ENCODE data around the gene TDRD6.

The TDRD6 gene

DNA sequence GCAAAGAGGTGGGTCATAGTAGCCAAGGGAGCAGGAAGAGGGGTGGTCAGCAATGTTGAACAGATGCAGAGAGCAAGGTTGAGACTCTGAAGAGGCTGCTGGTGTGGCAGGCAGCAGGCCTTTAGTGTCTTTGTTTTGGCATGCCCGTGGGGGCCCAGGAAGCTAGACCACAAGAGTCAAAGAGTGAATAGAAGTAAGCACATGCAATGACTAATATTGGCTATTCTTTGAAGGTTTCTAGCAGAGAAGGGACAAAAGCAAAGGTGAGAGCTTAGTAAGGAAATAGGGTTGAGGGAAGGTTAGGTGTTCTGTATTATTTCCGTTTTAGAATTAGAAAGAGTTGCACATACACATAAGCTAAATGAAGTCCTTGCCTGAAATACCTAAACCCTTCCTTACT, 18.8 kb downstream of the TDRD6 start:
- Mint-ChIP-seq H3K27ac (no peak overlapping the region), H3K9me3 (no peaks in the 10 kb centered on the region), H3K4me1 (no peaks in the 10 kb centered on the region), H3K4me3 (no peak overlapping the region), H3K36me3 (no peaks in the 10 kb centered on the region), H3K27me3 (peaks cover 8% of the 10 kb centered on the region)
- DNase-seq (ENCODE audit: low spot score in 2 of 2) (no peak), ATAC-seq (ENCODE audit: low read depth) (no peak)

DNA sequence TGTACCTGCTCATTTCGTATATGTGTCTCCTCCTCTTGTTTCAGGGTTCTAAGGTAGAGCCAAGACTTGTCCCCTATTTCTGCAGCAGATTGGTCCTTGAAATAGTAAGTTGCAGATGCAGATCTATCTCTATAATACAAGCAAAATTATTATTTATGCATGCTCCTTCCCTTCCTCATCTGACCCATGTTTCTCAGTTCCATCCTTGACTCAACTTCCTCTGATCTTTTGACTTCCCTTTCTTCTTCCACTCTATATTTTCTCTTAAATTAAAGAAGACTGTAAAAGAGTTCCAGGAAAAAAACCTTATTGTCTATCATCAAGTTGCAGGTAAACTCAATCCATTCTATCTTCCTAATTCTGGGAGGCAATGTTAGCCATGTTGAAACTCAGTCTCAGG, 23.8 kb downstream of the TDRD6 start:
- Mint-ChIP-seq H3K4me3 (no peak overlapping the region), H3K27me3 (peaks cover 4% of the 10 kb centered on the region)

DNA sequence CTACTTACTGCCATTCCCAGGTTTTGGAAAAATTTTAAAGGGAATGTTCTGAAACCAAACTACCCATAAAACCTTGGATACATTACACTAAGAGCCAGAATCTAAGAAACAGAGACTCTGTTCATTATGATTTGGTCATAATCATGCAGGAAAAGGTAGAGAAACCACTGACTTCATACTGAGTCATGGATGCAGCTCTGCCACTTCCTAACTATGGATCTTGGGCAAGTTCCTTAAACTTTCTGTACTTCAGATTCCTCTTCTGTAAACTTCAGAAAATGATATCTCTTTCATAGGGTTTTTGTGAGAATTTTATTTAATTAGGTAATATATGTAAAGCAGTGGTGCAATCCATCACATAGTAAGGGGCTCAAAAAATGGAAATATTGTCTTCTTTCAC, 27.5 kb downstream of the TDRD6 start:
- no peak overlapping the region for H3K4me3 Mint-ChIP-seq
- no peaks in the 10 kb centered on the region for H3K9me3 Mint-ChIP-seq
- H3K4me1 Mint-ChIP-seq, result no peaks in the 10 kb centered on the region
- DNase-seq (ENCODE audit: low spot score in 2 of 2) (no peak), ATAC-seq (ENCODE audit: low read depth) (no peak)
- H3K27ac Mint-ChIP-seq, result no peak overlapping the region
- no peaks in the 10 kb centered on the region for H3K36me3 Mint-ChIP-seq
- H3K27me3 Mint-ChIP-seq, result peaks cover 9% of the 10 kb centered on the region

More for the DNA sequence above, 23.8 kb downstream of the TDRD6 start:
- no peak for ATAC-seq (ENCODE audit: low read depth)
- Mint-ChIP-seq H3K4me1 (no peaks in the 10 kb centered on the region), H3K9me3 (no peaks in the 10 kb centered on the region), H3K36me3 (no peaks in the 10 kb centered on the region), H3K27ac (no peak overlapping the region)
- no peak for DNase-seq (ENCODE audit: low spot score in 2 of 2)

DNA sequence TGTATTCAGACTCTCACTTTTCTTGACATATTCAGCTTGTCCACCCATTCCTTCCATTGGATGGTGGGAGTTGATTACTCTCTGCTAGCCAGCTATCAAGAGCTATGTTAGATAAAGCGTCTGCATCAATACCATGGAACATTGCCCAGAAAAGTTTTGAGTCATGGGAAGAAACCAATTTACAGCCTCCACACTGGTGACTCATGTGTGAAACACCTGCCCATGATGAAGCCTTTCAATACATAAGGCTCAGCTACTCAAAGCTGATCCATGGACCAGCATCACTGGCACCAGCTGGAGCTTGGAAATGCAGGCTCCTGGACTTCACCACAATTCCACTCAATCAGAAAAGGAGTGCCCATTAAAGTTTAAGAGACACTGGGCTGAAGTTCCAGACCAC, 31.4 kb downstream of the TDRD6 start:
- Mint-ChIP-seq H3K9me3 (no peaks in the 10 kb centered on the region), H3K27ac (no peak overlapping the region), H3K4me1 (no peaks in the 10 kb centered on the region), H3K27me3 (peaks cover 14% of the 10 kb centered on the region), H3K36me3 (no peaks in the 10 kb centered on the region), H3K4me3 (no peak overlapping the region)
- no peak for ATAC-seq (ENCODE audit: low read depth)
- DNase-seq (ENCODE audit: low spot score in 2 of 2), result no peak

DNA sequence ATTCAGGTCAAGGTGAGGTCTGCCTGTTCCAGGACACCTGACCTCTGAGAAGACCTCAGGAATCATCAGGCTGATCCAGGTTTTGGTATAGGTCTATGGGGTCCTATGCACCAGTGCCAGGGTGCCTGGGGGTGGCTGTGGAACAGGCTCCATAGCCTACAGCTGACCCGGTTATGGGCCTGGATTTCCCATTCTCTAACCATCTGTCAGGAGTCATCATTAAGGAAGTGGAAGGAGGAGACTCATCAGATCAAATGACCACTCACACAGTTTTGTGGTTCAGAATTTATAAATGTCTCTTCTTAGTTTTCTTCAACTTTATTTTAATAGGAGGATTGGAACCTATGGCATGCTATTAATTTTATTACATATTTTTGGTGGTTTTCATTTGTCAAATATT, 32.7 kb downstream of the TDRD6 start:
- Mint-ChIP-seq H3K27me3 (peaks cover 20% of the 10 kb centered on the region), H3K9me3 (no peaks in the 10 kb centered on the region), H3K4me3 (no peak overlapping the region), H3K36me3 (no peaks in the 10 kb centered on the region), H3K4me1 (no peaks in the 10 kb centered on the region), H3K27ac (no peak overlapping the region)
- ATAC-seq (ENCODE audit: low read depth) (no peak), DNase-seq (ENCODE audit: low spot score in 2 of 2) (no peak)

DNA sequence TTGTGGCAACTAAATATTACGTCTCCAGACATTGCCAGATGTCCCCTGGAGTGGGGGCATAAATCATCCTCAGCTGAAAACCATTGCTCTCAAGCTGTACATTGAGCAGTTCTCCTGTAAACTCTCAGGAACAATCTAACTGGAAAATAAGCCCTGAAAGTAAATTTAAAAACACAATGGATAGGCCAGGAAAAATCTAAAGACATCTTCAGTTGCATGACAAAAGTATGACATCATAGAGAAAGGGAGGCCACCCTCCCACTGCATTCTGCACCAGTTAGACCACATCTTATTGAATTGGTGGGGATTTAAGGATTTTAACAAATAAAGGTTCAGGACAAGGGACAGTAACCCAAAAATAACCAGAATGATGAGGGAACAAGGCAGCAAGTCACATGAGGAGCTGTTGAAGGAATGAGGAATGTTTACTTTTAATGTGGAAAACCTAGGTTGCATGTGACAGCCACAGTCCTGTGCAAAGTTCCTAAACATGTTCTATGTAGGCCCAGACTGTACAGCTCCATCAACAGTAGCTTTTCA, 42.2 kb downstream of the TDRD6 start:
- ATAC-seq (ENCODE audit: low read depth) (no peak), DNase-seq (ENCODE audit: low spot score in 2 of 2) (no peak)
- H3K27ac Mint-ChIP-seq, result no peak overlapping the region
- peaks cover 16% of the 10 kb centered on the region for H3K27me3 Mint-ChIP-seq
- no peak overlapping the region for H3K4me3 Mint-ChIP-seq
- peaks cover 6% of the 10 kb centered on the region for H3K4me1 Mint-ChIP-seq
- no peaks in the 10 kb centered on the region for H3K36me3 Mint-ChIP-seq
- H3K9me3 Mint-ChIP-seq, result no peaks in the 10 kb centered on the region

DNA sequence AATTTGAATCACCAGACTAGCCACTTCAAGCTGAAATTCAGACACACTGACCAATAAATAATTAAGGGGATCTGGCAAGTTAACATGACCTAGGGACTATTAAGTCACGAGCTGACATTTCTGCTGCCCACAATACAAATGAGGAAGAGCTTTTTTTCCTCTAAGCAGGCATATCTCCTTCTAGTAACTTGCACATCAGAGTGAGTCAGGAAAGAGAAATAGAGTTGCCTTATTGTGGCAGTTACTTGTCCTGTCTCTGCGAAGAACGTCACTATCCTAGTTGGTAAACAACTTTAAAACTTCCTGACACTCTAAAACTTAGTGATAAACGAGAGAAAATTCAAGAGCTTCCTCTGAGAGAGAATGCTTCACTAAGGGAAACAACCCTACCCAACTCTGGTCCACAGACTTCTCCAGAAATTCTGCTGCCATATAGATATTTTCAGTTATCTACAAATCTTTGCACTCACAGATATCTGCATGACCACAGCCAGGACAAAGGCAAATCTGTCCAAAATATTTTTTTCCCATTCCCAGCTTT, 43.3 kb downstream of the TDRD6 start:
- Mint-ChIP-seq H3K36me3 (no peaks in the 10 kb centered on the region), H3K27me3 (peaks cover 17% of the 10 kb centered on the region), H3K27ac (no peak overlapping the region), H3K4me1 (peaks cover 6% of the 10 kb centered on the region), H3K4me3 (no peak overlapping the region), H3K9me3 (no peaks in the 10 kb centered on the region)
- ATAC-seq (ENCODE audit: low read depth) (no peak), DNase-seq (ENCODE audit: low spot score in 2 of 2) (no peak)

DNA sequence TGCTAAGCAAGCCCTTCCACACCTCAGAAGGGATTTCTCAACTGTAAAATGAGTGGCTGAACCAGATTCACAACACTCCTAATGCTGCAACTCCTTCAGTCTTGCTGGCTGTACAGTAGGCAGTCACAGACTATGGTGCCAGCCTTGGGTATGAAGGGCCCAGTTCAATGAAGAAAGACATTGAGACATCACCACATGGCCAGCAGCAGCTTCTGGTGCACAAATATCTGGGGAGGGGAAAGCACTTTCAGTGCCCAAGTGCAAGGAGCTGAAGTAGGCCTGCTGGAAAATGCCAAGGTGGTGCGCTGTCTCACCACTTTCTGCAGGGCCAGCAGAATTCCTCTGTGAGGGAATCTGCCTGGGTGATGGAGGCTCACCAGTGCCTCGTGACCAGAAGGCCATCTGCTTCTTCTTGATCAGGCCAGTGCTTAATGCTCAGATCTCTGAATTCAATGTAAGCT, 45.7 kb downstream of the TDRD6 start:
- DNase-seq (ENCODE audit: low spot score in 2 of 2) (no peak), ATAC-seq (ENCODE audit: low read depth) (no peak)
- Mint-ChIP-seq H3K9me3 (no peaks in the 10 kb centered on the region), H3K27ac (no peak overlapping the region), H3K27me3 (peaks cover 21% of the 10 kb centered on the region), H3K4me3 (peak overlapping the region; percentile 40), H3K4me1 (peaks cover 6% of the 10 kb centered on the region), H3K36me3 (no peaks in the 10 kb centered on the region)

DNA sequence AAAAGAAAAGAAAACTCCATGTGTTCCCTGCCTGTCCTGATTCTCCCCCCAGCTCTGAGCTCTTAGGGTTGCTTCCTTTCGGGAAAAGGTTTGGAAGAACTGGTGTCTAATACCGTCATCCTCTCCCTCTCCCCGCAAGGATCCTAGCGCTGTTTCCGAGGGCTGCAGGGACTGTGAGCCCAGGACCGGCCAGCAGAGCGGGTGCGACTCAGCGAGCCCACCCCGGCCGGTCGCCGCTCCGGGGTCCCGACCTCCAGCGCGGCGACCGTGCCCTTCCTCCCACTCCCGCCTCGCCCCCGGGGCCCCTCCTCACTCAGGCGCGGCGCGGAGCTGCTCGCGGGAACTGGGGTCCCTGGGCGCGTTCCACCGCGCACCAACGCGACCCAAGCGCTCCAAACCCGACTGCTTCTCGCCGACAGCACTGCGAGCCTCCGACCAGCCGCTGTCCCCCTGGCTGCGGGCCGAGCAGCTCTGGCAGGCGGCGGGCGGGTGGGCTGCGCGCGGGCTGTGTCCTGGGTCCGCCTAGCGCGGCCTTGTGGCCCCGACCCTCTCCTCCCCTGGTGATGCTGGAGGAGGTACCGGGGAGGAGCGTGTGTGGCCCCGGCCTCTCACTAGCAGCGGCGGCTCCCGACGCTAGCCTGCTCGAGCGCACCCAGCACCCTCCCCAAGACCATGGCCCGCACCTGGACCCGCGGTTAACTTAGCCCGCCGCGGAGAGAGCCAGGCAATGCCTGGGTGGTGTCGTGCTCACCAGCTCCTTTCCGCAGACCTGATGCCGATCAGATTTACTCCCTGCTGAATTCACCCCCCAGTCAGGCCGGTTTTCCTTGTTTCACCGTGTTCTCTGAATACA, 47.4 kb downstream of the TDRD6 start, which contains the start of gene PLA2G7:
PLA2G7 (minus strand) TSS at position 509 of the 853 bp plus-strand sequence. CDS start 12,484 bp downstream, outside the sequence.
- peaks cover 23% of the 10 kb centered on the region for H3K27me3 Mint-ChIP-seq
- ATAC-seq (ENCODE audit: low read depth) (no peak), DNase-seq (ENCODE audit: low spot score in 2 of 2) (no peak)
- H3K27ac Mint-ChIP-seq, result no peak within 1 kb of the TSS
- no peaks in the 10 kb centered on the region for H3K36me3 Mint-ChIP-seq
- H3K4me1 Mint-ChIP-seq, result peaks cover 6% of the 10 kb centered on the region
- H3K4me3 Mint-ChIP-seq, result peak within 1 kb of the TSS; percentile 72
- no peaks in the 10 kb centered on the region for H3K9me3 Mint-ChIP-seq

DNA sequence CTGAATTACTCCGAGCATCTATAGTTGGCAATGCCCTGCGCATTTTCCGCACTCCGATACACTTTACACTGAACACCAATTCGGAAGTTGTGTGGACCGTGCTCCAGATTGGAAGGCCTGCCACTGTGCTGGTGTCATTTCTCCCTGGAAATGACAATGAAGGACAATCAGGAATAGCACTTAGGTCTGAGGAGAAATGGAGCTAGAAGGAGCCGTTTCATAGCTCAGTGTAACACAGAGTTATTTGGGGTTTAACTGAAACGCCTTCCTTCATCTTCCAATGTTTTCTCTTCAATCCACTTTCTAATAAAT, 48.0 kb downstream of the TDRD6 start:
- no peak overlapping the region for H3K27ac Mint-ChIP-seq
- DNase-seq (ENCODE audit: low spot score in 2 of 2) (no peak), ATAC-seq (ENCODE audit: low read depth) (no peak)
- H3K36me3 Mint-ChIP-seq, result no peaks in the 10 kb centered on the region
- peaks cover 23% of the 10 kb centered on the region for H3K27me3 Mint-ChIP-seq
- peaks cover 6% of the 10 kb centered on the region for H3K4me1 Mint-ChIP-seq
- H3K4me3 Mint-ChIP-seq, result no peak overlapping the region
- no peaks in the 10 kb centered on the region for H3K9me3 Mint-ChIP-seq

DNA sequence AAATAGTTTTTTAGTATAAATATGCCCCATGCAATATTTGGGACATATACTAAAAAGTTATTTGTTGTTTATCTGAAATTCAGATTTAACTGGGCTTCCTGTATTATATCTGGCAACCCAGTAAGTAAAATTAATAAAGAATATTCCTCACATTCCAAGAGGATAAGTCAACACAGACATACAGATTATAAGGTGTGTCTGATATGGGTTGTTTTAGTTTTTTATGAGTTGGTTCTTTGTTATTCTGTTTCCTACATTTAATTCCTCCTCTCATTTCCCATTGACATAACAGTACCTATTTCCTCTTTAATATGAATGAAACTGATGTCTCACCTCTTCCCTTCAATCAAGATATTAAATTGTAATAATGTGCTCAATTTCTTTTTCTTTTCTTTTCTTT, 49.2 kb downstream of the TDRD6 start:
- DNase-seq (ENCODE audit: low spot score in 2 of 2) (no peak), ATAC-seq (ENCODE audit: low read depth) (no peak)
- no peaks in the 10 kb centered on the region for H3K9me3 Mint-ChIP-seq
- peaks cover 6% of the 10 kb centered on the region for H3K4me1 Mint-ChIP-seq
- no peak overlapping the region for H3K4me3 Mint-ChIP-seq
- H3K27ac Mint-ChIP-seq, result no peak overlapping the region
- H3K36me3 Mint-ChIP-seq, result no peaks in the 10 kb centered on the region
- H3K27me3 Mint-ChIP-seq, result peaks cover 21% of the 10 kb centered on the region

DNA sequence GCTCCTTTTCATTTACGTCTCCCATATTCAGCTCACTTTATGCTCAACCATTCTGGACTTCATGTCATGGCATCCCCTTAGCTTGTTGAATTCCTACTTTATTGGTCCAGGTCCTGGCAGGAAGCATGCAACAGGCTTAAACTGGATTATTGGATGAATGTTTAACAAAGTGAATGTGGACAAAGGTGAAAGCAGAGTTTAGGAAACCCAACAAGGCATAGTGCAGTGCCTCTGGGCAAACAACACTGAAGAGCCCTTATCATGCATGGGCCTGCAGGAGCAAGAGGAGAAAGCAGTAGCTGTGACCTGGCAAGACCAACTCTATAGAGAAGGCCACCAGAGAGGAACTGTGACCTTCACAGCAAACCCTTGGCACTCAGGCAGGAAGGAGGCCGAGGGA, 53.8 kb downstream of the TDRD6 start:
- H3K9me3 Mint-ChIP-seq, result peaks cover 2% of the 10 kb centered on the region
- H3K4me3 Mint-ChIP-seq, result no peak overlapping the region
- no peaks in the 10 kb centered on the region for H3K4me1 Mint-ChIP-seq
- no peak for ATAC-seq (ENCODE audit: low read depth)
- DNase-seq (ENCODE audit: low spot score in 2 of 2), result no peak
- H3K27ac Mint-ChIP-seq, result no peak overlapping the region
- no peaks in the 10 kb centered on the region for H3K36me3 Mint-ChIP-seq
- peaks cover 12% of the 10 kb centered on the region for H3K27me3 Mint-ChIP-seq

DNA sequence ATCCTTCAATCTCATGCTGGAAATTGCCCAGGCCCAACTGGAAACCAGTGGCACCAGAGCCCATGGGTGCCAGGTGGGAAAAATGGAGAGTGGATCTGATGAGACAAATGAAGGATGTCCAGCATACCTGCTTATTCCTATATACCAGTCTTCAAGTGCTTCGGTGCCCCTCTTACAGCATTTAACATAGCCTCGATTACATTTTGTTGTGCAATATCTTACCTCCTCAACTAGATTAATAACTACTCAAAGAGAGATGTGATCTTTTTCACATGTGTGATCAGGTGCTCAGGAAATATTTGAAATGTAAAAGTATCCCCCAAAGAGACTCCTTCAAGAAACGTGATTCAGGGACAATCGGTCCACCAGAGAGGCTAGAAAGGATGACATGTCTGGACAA, 54.2 kb downstream of the TDRD6 start:
- DNase-seq (ENCODE audit: low spot score in 2 of 2), result no peak
- Mint-ChIP-seq H3K27ac (no peak overlapping the region), H3K4me1 (no peaks in the 10 kb centered on the region), H3K9me3 (peaks cover 2% of the 10 kb centered on the region), H3K27me3 (peaks cover 12% of the 10 kb centered on the region), H3K36me3 (no peaks in the 10 kb centered on the region), H3K4me3 (no peak overlapping the region)
- ATAC-seq (ENCODE audit: low read depth), result no peak

DNA sequence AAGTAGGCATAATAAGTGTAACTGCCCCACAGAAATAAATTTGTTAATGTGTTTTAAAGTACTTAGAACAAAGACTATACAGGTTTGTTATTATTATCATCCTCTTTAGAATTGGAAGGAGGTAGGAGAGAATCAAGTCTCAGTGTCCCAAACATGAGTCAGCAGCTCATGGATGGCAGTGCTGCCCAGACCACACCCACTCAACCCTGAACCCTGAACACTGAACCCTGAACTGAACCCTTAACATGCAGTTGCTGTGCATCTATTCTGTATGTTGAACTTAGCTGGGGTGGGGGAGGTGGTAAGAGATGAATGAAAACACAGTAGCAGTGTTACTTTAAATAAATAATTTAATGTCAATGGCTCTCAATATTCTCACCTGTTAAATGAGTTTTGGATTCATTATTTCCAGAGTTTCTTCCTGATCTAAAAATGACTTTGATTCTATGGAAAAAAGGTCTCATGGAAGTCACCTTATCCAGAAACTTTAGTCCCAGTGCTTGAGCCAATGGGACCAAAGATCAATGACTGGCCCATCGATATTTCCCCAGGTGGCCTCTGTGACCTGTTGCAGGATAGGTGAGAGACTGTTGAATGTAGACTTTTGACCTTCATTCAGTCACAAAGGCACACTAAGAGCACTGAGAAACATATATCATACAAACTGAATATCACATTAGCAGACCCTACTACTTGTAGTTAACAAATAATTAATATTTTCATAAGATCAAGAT, 55.9 kb downstream of the TDRD6 start:
- DNase-seq (ENCODE audit: low spot score in 2 of 2) (no peak), ATAC-seq (ENCODE audit: low read depth) (no peak)
- Mint-ChIP-seq H3K27me3 (peaks cover 6% of the 10 kb centered on the region), H3K36me3 (no peaks in the 10 kb centered on the region), H3K4me3 (no peak overlapping the region), H3K27ac (no peak overlapping the region), H3K4me1 (no peaks in the 10 kb centered on the region), H3K9me3 (peaks cover 2% of the 10 kb centered on the region)

All from memory B cell (primary cell).